OCI-LY7 (cell line): ENCODE measurements around the gene RAX2. TPM values are rescaled to one million over a fixed set of nuclear protein-coding genes. Genes with fewer than 3 reads are reported as not detected.

Experiments
- small RNA-seq: library from RNA; depleted of rRNA; stranded (forward); fragments of <200 nt; gene quantifications from one replicate; pipeline ENCODE3, GENCODE V24; 2014
- total RNA-seq, 2 experiments: library from RNA; depleted of rRNA in 1 of 2; stranded (reverse); fragments of >200 nt in 1 of 2; shearing (Covaris generic) in 1 of 2; gene quantifications; 2 replicates each; pipeline ENCODE4 v1.2.3, GENCODE V29; 2014 to 2022

The RAX2 gene
- total RNA-seq, 2 experiments from 2014 or later = not detected

Small RNAs within 50 kb of the gene (small RNA-seq; reads per million reads assigned to genes)
- gene AC005777.1 = not detected

Other genes starting within 250 kb of the RAX2 start
- gene TEKTIP1, start 233.1 kb downstream of the RAX2 start, total RNA-seq (2014; rRNA removed; shearing (Covaris generic)) = 0.44 and 1.1 TPM in 2 replicates
- gene TEKTIP1, start 233.1 kb downstream of the RAX2 start, total RNA-seq (2022) = 7.0 and 9.7 TPM in 2 replicates
- gene MFSD12, start 214.6 kb downstream of the RAX2 start, total RNA-seq (2014; rRNA removed; shearing (Covaris generic)) = 74.4 and 79.4 TPM in 2 replicates
- 72.6 and 78.8 TPM in 2 replicates for gene MFSD12, start 214.6 kb downstream of the RAX2 start, total RNA-seq (2022)
- gene HMG20B, start 199.3 kb downstream of the RAX2 start, total RNA-seq (2014; rRNA removed; shearing (Covaris generic)) = 105 and 119 TPM in 2 replicates
- 91.0 and 108 TPM in 2 replicates for gene HMG20B, start 199.3 kb downstream of the RAX2 start, total RNA-seq (2022)
- gene GIPC3, start 186.8 kb downstream of the RAX2 start, total RNA-seq (2014; rRNA removed; shearing (Covaris generic)) = not detected in 2 replicates
- gene GIPC3, start 186.8 kb downstream of the RAX2 start, total RNA-seq (2022) = not detected in 2 replicates
- not detected in 2 replicates for gene TBXA2R, start 165.4 kb downstream of the RAX2 start, total RNA-seq (2014; rRNA removed; shearing (Covaris generic))
- not detected in 2 replicates for gene TBXA2R, start 165.4 kb downstream of the RAX2 start, total RNA-seq (2022)
- 35.9 and 38.6 TPM in 2 replicates for gene CACTIN, start 145.4 kb downstream of the RAX2 start, total RNA-seq (2014; rRNA removed; shearing (Covaris generic))
- 33.0 and 34.2 TPM in 2 replicates for gene CACTIN, start 145.4 kb downstream of the RAX2 start, total RNA-seq (2022)
- gene PIP5K1C, start 71.8 kb downstream of the RAX2 start, total RNA-seq (2014; rRNA removed; shearing (Covaris generic)) = 6.3 and 7.6 TPM in 2 replicates
- gene PIP5K1C, start 71.8 kb downstream of the RAX2 start, total RNA-seq (2022) = 13.7 and 15.1 TPM in 2 replicates
- 0.69 and 1.8 TPM in 2 replicates for gene TJP3, start 63.8 kb downstream of the RAX2 start, total RNA-seq (2014; rRNA removed; shearing (Covaris generic))
- gene TJP3, start 63.8 kb downstream of the RAX2 start, total RNA-seq (2022) = 1.8 and 2.3 TPM in 2 replicates
- gene APBA3, start 10.5 kb downstream of the RAX2 start, total RNA-seq (2014; rRNA removed; shearing (Covaris generic)) = 34.7 and 40.4 TPM in 2 replicates
- 25.1 and 28.7 TPM in 2 replicates for gene APBA3, start 10.5 kb downstream of the RAX2 start, total RNA-seq (2022)
- gene MRPL54, start 9.5 kb downstream of the RAX2 start, total RNA-seq (2014; rRNA removed; shearing (Covaris generic)) = 88.7 and 93.1 TPM in 2 replicates
- gene MRPL54, start 9.5 kb downstream of the RAX2 start, total RNA-seq (2022) = 60.4 and 66.6 TPM in 2 replicates
- gene MATK, start 14.2 kb upstream of the RAX2 start, total RNA-seq (2014; rRNA removed; shearing (Covaris generic)) = not detected in 2 replicates
- not detected in 2 replicates for gene MATK, start 14.2 kb upstream of the RAX2 start, total RNA-seq (2022)
- not detected in 2 replicates for gene ZFR2, start 96.8 kb upstream of the RAX2 start, total RNA-seq (2014; rRNA removed; shearing (Covaris generic))
- not detected in 2 replicates for gene ZFR2, start 96.8 kb upstream of the RAX2 start, total RNA-seq (2022)
- not detected in 2 replicates for gene ATCAY, start 108.5 kb upstream of the RAX2 start, total RNA-seq (2014; rRNA removed; shearing (Covaris generic))
- not detected in 2 replicates for gene ATCAY, start 108.5 kb upstream of the RAX2 start, total RNA-seq (2022)
- gene NMRK2, start 160.8 kb upstream of the RAX2 start, total RNA-seq (2014; rRNA removed; shearing (Covaris generic)) = not detected in 2 replicates
- not detected in 2 replicates for gene NMRK2, start 160.8 kb upstream of the RAX2 start, total RNA-seq (2022)
- gene DAPK3, start 198.9 kb upstream of the RAX2 start, total RNA-seq (2014; rRNA removed; shearing (Covaris generic)) = 48.6 and 49.3 TPM in 2 replicates
- gene DAPK3, start 198.9 kb upstream of the RAX2 start, total RNA-seq (2022) = 40.4 and 47.1 TPM in 2 replicates
- 1,633 and 1,634 TPM in 2 replicates for gene EEF2, start 213.2 kb upstream of the RAX2 start, total RNA-seq (2014; rRNA removed; shearing (Covaris generic))
- gene EEF2, start 213.2 kb upstream of the RAX2 start, total RNA-seq (2022) = 3,507 and 3,668 TPM in 2 replicates
- gene PIAS4, start 235.5 kb upstream of the RAX2 start, total RNA-seq (2014; rRNA removed; shearing (Covaris generic)) = 25.3 and 31.5 TPM in 2 replicates
- 34.4 and 35.0 TPM in 2 replicates for gene PIAS4, start 235.5 kb upstream of the RAX2 start, total RNA-seq (2022)